NCI-H748 (cell line): Measurements from ENCODE around the gene PRTG.
"Not testable (repeated sequence)": the region's sequence is repeated elsewhere in the genome, so short reads cannot be mapped to it uniquely, and the experiment has no call there.

Experiments used
- DNase-seq: peaks from one replicate; lab custom pipeline; 2025; ENCODE audit not compliant: unreplicated experiment; lab: John Stamatoyannopoulos, UW

Gene PRTG

DNA sequence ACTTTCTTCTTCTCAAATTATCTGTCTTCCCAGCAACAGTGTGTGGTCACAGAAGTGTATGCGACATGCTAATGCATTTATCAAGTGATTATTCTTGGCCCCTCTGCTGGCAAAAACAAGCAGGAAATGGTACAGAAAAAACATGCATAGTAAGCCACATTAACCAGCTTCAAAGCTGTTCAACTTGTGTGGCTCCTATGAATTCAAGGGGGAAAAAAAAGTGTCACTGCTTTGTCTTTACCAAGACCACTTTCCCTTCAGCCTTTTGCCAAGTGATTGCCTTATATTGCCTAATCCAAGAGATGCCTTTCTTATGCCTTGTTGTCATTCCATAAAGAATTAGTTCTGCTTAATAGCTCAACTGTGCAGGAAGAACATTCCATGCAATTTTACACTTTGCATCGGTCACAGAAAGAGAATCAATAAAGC is 39.1 kb downstream of the PRTG start:
- no peak for DNase-seq

DNA sequence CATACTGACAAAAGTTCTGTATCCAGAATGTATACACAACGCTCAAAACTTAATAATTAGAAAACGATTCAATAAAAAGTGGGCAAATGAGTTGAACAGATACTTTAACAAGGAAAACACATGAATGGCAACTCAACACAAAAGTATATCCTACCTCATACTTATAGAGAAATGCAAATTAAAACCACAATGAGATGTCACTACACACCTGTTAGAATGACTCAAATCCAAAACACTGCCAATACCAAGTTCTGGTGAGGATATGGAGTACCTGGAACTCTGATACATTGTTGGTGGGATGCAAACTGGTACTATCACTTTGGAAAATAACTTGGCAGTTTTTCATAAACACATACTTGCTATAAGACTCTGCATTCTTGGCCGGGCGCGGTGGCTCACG is 42.1 kb downstream of the PRTG start:
- no peak for DNase-seq

DNA sequence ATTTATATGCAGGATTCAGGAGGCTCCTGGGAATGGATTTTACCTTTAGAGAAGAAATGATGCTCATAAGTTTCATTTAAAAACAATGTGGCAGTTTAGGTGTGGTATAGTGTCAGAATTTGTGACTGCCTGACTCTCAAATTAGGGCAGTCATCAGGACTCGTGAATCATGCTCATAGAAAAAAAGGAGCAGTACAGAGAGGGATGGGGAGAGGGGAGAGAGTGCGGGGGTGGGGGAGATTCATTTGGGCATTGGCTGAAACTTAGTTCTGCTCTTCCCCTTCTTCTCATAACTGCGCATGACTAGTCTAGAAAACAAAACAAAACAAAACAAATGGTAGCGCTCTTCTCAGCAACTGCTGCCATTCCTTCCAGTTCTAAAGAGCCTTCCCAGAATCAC is 44.3 kb downstream of the PRTG start:
- DNase-seq = no peak

- DNase-seq = no peak
Observed at GRCh38 chr15:55696221-55696620, 46.7 kb downstream of the PRTG start.

DNA sequence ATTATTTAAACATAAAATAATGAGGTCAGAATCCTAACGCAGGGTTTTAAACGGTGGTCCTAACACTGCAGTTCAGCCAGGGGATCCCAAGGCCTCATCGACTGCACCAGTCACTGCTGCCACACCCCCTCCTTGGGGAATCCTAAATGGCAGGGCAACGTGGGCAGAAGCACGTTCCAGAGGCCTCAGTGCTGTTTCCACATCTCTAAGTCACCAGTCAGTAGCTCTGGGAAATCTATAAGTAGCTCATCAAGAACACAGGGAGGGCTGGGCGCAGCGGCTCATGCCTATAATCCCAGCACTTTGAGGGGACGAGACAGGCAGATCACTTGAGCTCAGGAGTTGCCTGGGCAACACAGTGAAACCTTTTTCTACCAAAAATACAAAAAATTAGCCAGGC is 47.5 kb downstream of the PRTG start:
- DNase-seq = no peak

DNA sequence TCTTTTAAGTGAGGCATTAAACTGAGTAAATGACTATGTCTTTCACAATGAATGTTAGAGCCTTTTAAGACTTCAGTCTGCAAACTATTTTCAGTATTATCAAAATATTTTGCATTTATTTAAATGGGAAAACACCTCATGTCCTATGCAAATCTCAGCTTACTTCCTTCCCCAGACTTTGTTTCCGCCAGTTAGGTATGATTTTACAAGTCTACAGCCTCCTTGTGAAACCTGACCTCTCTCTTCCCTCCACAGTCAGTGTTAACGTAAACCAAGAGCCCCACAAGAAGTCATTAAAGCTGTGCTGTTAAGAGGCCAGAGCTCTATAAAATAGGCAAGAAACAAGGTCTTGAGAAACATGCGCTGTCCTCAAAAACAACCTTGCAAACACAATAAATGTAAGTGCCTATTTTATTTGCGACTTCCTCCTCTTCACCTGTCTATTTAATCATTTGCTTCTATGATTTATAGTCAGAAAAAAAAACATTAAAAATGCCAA is 48.3 kb downstream of the PRTG start:
- DNase-seq = no peak

DNA sequence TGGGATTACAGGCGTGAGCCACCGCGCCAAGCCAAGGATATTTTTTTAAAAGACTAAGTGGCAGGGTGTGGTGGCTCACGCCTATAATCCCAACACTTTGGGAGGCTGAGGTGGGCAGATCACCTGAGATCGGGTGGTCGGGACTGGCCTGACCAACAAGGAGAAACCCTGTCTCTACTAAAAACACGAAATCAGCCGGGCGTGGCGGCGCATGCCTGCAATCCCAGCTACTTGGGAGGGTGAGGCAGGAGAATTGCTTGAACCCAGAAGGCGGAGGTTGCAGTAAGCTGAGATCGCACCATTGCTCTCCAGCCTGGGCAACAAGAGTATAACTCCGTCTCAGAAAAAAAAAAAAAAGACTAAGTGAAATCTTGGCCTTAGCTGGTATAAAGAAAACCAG is 49.8 kb downstream of the PRTG start:
- not testable (repeated sequence) for DNase-seq

- DNase-seq = no peak
Observed at GRCh38 chr15:55687792-55688191, 55.2 kb downstream of the PRTG start.

GRCh38 chr15:55685286-55685685 is 57.7 kb downstream of the PRTG start:
- no peak for DNase-seq

GRCh38 chr15:55683376-55683775 is 59.6 kb downstream of the PRTG start:
- DNase-seq = no peak

DNA sequence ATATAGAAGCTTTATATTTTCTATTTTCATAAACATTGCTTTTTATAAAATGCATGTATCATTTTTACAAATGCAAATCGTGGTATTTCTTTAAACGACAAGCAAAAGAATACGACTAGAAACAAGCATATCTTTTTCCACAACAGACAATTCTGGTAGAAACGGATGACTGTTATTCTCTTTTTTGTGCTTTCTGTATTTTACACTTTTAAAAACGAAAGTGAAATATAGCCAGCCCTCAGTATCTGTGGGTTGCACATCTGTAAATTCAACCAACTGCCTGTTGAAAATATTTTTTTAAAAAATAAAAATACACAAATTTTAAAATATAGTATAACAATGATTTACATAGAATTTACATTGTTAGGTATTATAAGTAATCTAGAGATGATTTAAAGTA is 61.3 kb downstream of the PRTG start:
- no peak for DNase-seq

GRCh38 chr15:55676507-55676906 is 66.4 kb downstream of the PRTG start:
- DNase-seq = no peak

GRCh38 chr15:55673287-55673686 is 69.7 kb downstream of the PRTG start:
- no peak for DNase-seq

DNA sequence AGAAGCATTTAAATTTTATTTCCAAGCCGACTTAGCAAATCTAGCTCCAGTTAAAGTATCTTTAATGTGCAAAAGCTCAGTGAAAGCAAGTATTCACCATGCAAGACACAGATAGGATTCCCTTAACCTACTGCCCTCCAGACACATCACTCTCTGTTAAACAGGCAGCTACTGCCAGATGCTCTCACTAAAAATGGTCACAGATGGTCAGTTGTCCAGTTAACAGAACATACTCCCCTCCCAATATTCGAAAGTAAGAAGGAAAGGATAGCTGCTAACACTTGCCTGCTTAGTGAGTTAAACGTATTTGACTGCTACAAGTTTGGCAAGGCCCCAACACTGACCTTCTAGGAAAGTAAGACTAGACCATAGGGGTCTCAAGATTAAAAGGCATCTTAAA is 73.7 kb downstream of the PRTG start:
- DNase-seq = no peak

- no peak for DNase-seq
Observed at GRCh38 chr15:55665605-55666227, 77.2 kb downstream of the PRTG start.

GRCh38 chr15:55661428-55661827 is 81.5 kb downstream of the PRTG start:
- no peak for DNase-seq

DNA sequence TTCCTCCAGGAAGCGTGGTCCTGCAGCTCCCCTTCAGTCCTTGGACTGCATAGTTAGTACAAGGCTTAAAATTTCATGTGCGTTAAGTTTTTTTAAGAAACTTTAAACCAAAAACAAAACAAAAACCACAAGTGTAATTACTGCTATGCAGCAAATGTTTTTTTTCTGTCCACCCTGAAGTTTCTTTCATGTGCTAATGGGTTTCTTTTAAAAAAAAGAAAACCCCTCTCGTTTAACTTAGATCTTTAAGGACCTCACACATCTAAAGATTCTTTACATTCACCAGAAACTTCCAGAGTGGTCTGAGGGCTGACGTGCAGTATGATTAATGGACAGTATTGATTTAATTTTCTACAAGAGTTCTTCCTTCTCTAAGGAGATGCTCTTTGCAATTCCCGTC is 82.8 kb downstream of the PRTG start:
- no peak for DNase-seq

- DNase-seq = no peak
Observed at GRCh38 chr15:55659481-55659880, 83.5 kb downstream of the PRTG start.

DNA sequence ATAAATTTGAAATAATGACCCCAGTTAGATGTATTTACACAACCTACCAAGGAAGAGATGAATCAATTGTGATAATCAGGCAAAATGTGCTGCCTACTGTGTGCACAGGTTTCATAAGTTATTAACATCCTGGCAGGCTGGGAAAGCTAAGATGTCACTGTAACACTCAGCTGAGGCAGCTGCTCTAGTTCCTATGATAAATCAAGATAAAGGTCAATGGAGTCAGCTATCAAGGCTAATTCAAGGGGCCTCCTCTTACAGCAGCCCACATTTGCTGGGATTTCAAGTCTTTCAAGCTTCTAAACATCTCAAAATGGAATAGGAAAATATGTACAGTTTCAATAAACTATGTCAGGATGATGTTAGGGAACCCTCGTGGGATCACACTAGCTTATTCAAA is 84.1 kb downstream of the PRTG start:
- DNase-seq = no peak

GRCh38 chr15:55654561-55655031 is 88.4 kb downstream of the PRTG start:
- no peak for DNase-seq

GRCh38 chr15:55652909-55653495 is 90.0 kb downstream of the PRTG start:
- no peak for DNase-seq

DNA sequence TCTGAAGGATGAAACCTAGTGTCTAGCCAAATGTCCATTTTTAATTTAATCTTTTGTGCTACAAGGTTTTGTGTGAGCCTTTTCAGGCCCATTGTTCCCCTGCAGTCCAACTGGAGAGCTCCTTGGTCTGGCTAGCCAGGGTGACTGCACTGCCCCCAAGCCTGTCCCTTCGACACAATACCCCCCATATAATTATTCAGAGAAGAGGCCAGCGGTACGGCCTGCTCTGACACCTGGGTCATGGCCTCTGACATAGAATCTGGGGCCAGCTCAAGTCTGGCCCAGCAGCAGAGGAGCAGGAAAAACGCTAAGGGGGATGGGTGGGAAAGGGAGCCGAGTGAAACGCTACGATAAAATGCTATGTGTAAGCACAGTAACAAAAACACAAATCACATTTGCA is 90.6 kb downstream of the PRTG start:
- DNase-seq = no peak

DNA sequence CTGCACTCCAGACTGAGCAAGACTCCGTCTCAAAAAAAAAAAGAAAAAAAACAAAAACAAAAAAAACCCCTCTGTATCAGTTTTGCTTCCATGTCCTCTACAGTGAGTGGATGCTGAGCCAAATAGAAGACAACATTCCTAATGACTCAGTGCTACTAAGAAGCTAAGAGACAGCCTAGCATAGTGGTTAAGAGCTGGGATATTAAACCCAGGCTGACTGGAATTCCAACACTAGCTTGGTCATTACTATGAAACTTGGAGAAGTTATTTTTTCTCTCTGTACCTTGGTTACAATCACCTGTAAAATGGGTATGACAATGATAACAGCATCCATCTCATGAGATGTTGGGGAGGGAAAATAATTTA is 93.9 kb downstream of the PRTG start:
- DNase-seq = no peak
